HAP-1 (cell line): ENCODE measurements around the gene PAX8.

Experiments used
- DNase-seq, 2 experiments: peaks; one replicate each; pipeline ENCODE4 v3.0.0-alpha.2; 2016 to 2020; ENCODE audit warnings: low spot score in 2 of 2
- H3K27me3 ChIP-seq: fragments of 250-450 bp; sonication (Bioruptor Pico); 2 replicates; pipeline ENCODE4 v1.5.1; 2020; ENCODE audit warnings: low read depth, mild to moderate bottlenecking, moderate library complexity
- H3K36me3 ChIP-seq: fragments of 250-450 bp; sonication (Bioruptor Pico); replicated peaks from 2 replicates; pipeline ENCODE4 v1.5.1; 2020; ENCODE audit warnings: mild to moderate bottlenecking
- H3K4me1 ChIP-seq: fragments of 250-450 bp; sonication (Bioruptor Pico); 2 replicates; pipeline ENCODE4 v1.5.1; 2020; ENCODE audit warnings: mild to moderate bottlenecking
- H3K4me3 ChIP-seq: fragments of 250-450 bp; sonication (Bioruptor Pico); 2 replicates; pipeline ENCODE4 v1.5.1; 2020; ENCODE audit warnings: mild to moderate bottlenecking, moderate library complexity
- H3K9me3 ChIP-seq: fragments of 250-450 bp; sonication (Bioruptor Pico); 2 replicates; pipeline ENCODE4 v1.5.1; 2020; ENCODE audit warnings: mild to moderate bottlenecking, moderate library complexity
- in situ Hi-C: fragments of 300-500 bp; cut with MboI; formaldehyde crosslinking; loops from 3 replicates; pipeline ENCODE4 v1.14.3; 2020; ENCODE audit warnings: low sequenced_read_pairs, inconsistent platforms, mixed read lengths

PAX8 gene

GRCh38 chr2:113223813-113224212 is 54.9 kb downstream of the PAX8 start:
- H3K27me3 ChIP-seq = no peaks in the 10 kb centered on the region
- in situ Hi-C loops = no loop called here
- no peak overlapping the region for H3K4me3 ChIP-seq
- no peak for DNase-seq
- H3K4me1 ChIP-seq = peaks cover 12% of the 10 kb centered on the region
- no peaks in the 10 kb centered on the region for H3K36me3 ChIP-seq
- no peaks in the 10 kb centered on the region for H3K9me3 ChIP-seq

GRCh38 chr2:113221846-113222245 is 56.9 kb downstream of the PAX8 start:
- Histone ChIP-seq H3K4me1 (peaks cover 12% of the 10 kb centered on the region), H3K4me3 (no peak overlapping the region), H3K9me3 (no peaks in the 10 kb centered on the region), H3K36me3 (no peaks in the 10 kb centered on the region), H3K27me3 (no peaks in the 10 kb centered on the region)
- in situ Hi-C loops = no loop called here
- no peak for DNase-seq

DNA sequence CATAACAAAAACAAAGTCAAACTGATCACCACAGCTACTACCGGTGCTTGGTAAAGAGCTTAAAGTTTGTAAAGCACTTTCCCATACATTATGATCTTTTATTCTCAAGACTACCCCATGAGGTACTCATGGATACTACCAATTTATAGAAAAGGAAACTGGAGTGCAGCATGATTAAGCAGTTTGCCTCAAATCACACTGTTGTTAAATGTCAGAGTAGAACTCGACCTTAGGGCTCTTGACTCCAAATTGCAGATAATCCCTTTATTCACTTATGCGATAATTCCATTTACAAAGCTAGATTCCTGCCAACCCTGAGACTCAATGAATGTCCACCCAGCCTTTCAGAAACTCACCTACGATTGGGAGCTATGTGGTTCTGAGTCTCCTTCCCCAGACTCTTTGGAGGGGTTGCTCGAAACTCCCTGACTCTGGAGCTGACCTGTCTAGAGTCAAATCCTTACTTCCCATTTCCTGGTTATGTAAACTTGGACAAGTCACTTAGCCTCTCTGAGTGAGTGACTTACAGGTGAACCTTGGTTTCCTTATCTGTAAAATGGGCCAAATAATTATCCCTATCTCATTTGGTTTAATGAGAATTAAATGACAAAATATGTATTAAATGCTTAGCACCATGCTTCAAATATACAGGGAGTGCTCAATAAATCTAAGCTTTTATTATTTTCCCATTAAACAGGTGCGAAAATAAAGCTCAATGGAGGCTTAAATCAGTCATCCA is 57.6 kb downstream of the PAX8 start:
- in situ Hi-C loops = no loop called here
- Histone ChIP-seq H3K36me3 (no peaks in the 10 kb centered on the region), H3K9me3 (no peaks in the 10 kb centered on the region), H3K4me1 (peaks cover 12% of the 10 kb centered on the region), H3K4me3 (no peak overlapping the region), H3K27me3 (no peaks in the 10 kb centered on the region)
- DNase-seq = peak in 1 of 2 experiments; percentile 70

DNA sequence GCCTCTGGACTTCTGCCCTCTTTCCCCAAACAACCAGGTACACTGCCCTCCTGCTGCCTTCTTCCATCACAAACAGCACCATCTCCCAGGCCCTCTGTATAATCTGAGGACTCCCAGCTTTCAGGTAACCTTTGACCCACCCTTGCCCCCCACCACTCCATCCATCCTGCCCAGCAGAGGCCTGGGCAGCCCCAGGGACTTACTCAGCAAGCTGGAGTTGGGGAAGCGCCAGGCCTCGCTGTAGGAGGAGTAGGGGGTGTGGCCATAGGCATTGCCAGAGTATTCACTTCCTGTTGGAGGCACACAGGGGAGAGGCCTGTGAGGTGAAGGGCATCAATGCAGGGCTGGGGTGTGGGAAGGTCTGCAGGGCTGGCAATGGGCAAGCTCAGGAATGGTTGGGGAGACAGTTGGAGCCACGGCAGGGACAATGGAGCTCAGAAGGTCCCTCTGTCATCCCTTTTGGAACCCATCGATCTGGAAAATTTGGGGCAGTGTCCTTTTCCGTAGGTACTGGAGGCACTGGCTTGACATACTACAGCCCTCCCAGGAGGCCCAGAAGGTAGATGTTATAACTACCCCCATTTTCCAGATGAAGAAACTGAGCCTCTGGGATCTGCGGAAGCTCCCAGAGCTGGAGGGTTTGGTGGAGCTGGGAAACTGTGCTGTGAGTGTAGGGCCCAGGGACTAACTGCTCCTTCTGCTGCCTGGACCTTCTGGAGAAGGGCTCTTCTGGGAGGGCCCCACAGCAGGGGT is 58.7 kb downstream of the PAX8 start:
- no peaks in the 10 kb centered on the region for H3K36me3 ChIP-seq
- H3K4me3 ChIP-seq = no peak overlapping the region
- in situ Hi-C loops = no loop called here
- DNase-seq = no peak
- peaks cover 12% of the 10 kb centered on the region for H3K4me1 ChIP-seq
- H3K27me3 ChIP-seq = no peaks in the 10 kb centered on the region
- no peaks in the 10 kb centered on the region for H3K9me3 ChIP-seq

- Histone ChIP-seq H3K4me1 (peaks cover 12% of the 10 kb centered on the region), H3K27me3 (no peaks in the 10 kb centered on the region), H3K36me3 (no peaks in the 10 kb centered on the region), H3K9me3 (no peaks in the 10 kb centered on the region), H3K4me3 (no peak overlapping the region)
- no peak for DNase-seq
- in situ Hi-C loops = no loop called here
Observed at GRCh38 chr2:113219525-113219888, 59.2 kb downstream of the PAX8 start.

DNA sequence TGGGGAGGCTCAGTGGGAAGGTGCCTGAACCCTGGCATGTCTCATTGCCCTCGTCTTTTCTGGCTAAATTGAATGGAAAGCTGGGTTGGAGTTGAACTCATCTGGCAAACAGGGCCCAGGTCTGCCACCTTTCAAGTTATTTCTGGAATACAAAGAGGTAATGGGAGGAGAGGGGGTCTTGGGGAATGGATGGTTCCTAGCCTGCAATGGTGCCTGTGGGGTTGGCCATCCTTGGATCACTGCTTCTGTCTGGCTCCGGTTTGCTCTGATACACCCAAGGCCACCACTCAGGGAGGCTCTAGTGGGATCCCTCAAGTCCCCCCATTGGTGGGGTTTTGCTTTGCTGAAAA is 59.7 kb downstream of the PAX8 start:
- DNase-seq = no peak
- Histone ChIP-seq H3K4me3 (no peak overlapping the region), H3K9me3 (no peaks in the 10 kb centered on the region), H3K36me3 (no peaks in the 10 kb centered on the region), H3K27me3 (no peaks in the 10 kb centered on the region), H3K4me1 (peaks cover 12% of the 10 kb centered on the region)
- in situ Hi-C loops = no loop called here

GRCh38 chr2:113218283-113219091 is 60.2 kb downstream of the PAX8 start:
- Histone ChIP-seq H3K27me3 (no peaks in the 10 kb centered on the region), H3K9me3 (no peaks in the 10 kb centered on the region), H3K4me1 (peaks cover 12% of the 10 kb centered on the region), H3K4me3 (no peak overlapping the region), H3K36me3 (no peaks in the 10 kb centered on the region)
- DNase-seq = no peak
- in situ Hi-C loops = no loop called here

- no peak overlapping the region for H3K4me3 ChIP-seq
- no peak for DNase-seq
- H3K27me3 ChIP-seq = no peaks in the 10 kb centered on the region
- H3K4me1 ChIP-seq = peaks cover 12% of the 10 kb centered on the region
- H3K9me3 ChIP-seq = no peaks in the 10 kb centered on the region
- no peaks in the 10 kb centered on the region for H3K36me3 ChIP-seq
- in situ Hi-C loops = no loop called here
Observed at GRCh38 chr2:113217455-113218282, 61.1 kb downstream of the PAX8 start.

DNA sequence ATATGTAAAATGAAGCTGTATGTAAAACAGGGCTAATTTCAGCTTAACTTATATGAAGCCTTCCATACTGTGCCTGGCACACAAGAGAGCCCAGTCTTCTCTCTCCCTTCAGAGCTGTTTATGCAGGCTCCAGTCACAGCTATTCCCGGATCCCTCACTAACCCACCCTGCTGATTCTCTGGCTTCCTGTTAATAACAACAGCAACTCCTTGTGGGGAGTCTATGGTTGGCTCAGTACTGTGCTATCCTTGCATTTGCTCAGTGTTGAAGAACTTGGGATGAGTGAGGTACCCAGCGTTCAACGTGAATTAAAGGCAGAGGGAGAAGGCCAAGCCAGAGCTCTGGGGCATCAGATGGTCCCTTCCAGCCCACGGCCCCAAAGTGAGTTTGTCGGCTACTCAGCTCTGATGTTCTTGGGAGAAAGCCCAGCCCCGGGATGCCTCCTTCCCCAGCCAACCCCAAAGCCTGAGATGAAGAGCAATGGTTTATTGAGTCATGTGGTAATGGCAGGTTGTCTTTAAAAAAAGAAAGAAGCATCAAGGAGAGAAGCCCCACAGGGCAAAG is 61.7 kb downstream of the PAX8 start:
- Histone ChIP-seq H3K4me3 (no peak overlapping the region), H3K36me3 (no peaks in the 10 kb centered on the region), H3K9me3 (no peaks in the 10 kb centered on the region), H3K4me1 (peaks cover 12% of the 10 kb centered on the region), H3K27me3 (no peaks in the 10 kb centered on the region)
- in situ Hi-C loops = no loop called here
- DNase-seq = no peak

- Histone ChIP-seq H3K9me3 (no peaks in the 10 kb centered on the region), H3K4me1 (peaks cover 10% of the 10 kb centered on the region), H3K36me3 (no peaks in the 10 kb centered on the region), H3K27me3 (no peaks in the 10 kb centered on the region), H3K4me3 (no peak overlapping the region)
- in situ Hi-C loops = no loop called here
- no peak for DNase-seq
Observed at GRCh38 chr2:113216321-113216720, 62.4 kb downstream of the PAX8 start.

DNA sequence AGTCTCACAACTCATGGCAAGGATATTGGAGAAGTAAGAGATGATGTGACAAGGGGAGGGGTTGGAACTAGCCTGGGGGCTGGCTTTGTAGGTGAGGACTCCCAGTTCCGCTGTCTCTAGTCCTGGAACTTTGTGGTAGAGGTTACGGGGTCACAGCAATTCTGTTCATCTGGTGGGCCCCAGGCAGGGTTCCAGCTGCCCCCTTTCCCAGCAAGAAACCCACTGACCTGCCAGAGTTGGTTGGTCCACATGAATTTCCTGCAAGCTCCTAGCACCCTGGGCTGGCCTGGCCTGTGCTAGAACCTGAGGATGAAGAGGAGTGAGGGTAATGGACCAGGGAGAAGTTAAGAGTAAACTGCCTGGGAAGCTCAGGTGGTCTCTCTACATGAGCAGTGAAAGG is 63.7 kb downstream of the PAX8 start:
- no peaks in the 10 kb centered on the region for H3K4me1 ChIP-seq
- no peak overlapping the region for H3K4me3 ChIP-seq
- no peaks in the 10 kb centered on the region for H3K27me3 ChIP-seq
- H3K9me3 ChIP-seq = no peaks in the 10 kb centered on the region
- in situ Hi-C loops = no loop called here
- DNase-seq = no peak
- no peaks in the 10 kb centered on the region for H3K36me3 ChIP-seq

DNA sequence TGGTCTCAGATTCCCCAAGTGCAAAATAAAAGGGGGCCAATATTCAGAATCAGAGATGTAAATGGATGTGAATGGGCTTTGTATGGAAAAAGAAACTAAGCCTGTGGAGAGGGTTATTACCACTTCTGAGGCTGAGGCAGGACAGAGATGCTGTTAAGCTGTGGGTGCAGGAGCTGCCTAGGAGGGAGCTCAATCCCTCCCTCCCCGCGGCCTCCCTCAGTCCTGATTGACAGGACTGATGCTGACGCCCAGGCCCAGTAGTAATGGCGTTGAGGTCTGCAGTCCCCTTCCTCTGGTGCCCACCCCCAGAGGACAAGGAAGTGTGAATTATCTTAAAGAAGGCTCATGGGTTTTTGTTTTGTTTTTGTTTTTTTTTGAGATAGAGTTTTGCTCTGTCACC is 64.6 kb downstream of the PAX8 start:
- no peaks in the 10 kb centered on the region for H3K36me3 ChIP-seq
- no peaks in the 10 kb centered on the region for H3K27me3 ChIP-seq
- in situ Hi-C loops = no loop called here
- no peak for DNase-seq
- no peak overlapping the region for H3K4me3 ChIP-seq
- no peaks in the 10 kb centered on the region for H3K4me1 ChIP-seq
- no peaks in the 10 kb centered on the region for H3K9me3 ChIP-seq
